Measurements from ENCODE around the gene SPNS2. TPM values are rescaled to one million over a fixed set of nuclear protein-coding genes. Genes with fewer than 3 reads are reported as not detected.

The SPNS2 gene
- total RNA-seq, 1 donor from 2014 or later = 12.2 TPM

GRCh38 chr17:4477255-4477791 lies 21.4 kb upstream of the SPNS2 start:
- no peak for TF ChIP-seq CTCF (IDR thresholded peaks at IDR 0.05; ENCODE audit: unreplicated experiment)
- DNase-seq (ENCODE audit: low spot score in 2 of 2, unreplicated experiment in 2 of 2) = no peak
- Mint-ChIP-seq H3K36me3 (no peaks in the 10 kb centered on the region), H3K4me1 (peaks cover 30% of the 10 kb centered on the region), H3K4me3 (no peak overlapping the region), H3K27me3 (ENCODE audit: low read depth) (no peaks in the 10 kb centered on the region), H3K27ac (no peak overlapping the region), H3K9me3 (no peaks in the 10 kb centered on the region)

DNA sequence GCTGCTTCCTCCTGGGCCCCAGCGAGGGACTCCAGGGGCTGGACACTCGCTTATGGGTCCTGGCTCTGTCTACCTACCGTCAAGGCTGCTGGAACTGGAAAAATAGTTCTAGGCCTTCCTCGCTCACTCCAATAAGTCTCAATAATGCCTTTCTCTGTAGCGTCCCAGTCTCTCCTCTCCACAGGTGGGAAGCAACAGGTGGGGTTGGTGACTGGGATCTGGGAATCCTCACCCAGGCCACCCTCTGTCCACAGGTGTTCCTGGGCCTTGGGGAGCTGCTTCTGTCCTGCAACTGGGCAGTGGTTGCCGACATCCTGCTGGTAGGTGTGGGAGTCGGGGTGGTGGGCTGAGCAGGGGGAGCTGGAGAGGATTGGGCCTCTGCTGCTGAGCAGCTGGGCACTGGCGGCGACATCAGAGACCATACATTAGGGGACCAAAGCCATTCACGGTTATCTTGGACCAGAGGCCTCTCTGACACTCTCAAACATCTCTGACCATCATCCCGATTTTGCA lies 20.3 kb upstream of the SPNS2 start:
- Mint-ChIP-seq H3K27ac (no peak overlapping the region), H3K9me3 (no peaks in the 10 kb centered on the region), H3K4me1 (peaks cover 41% of the 10 kb centered on the region), H3K36me3 (no peaks in the 10 kb centered on the region), H3K4me3 (no peak overlapping the region), H3K27me3 (ENCODE audit: low read depth) (no peaks in the 10 kb centered on the region)
- DNase-seq (ENCODE audit: low spot score in 2 of 2, unreplicated experiment in 2 of 2) = no peak
- TF ChIP-seq CTCF (IDR thresholded peaks at IDR 0.05; ENCODE audit: unreplicated experiment) = no peak

GRCh38 chr17:4479340-4479981 lies 19.2 kb upstream of the SPNS2 start:
- Mint-ChIP-seq H3K27ac (no peak overlapping the region), H3K4me1 (peaks cover 41% of the 10 kb centered on the region), H3K36me3 (no peaks in the 10 kb centered on the region), H3K9me3 (no peaks in the 10 kb centered on the region), H3K4me3 (no peak overlapping the region), H3K27me3 (ENCODE audit: low read depth) (no peaks in the 10 kb centered on the region)
- no peak for DNase-seq (ENCODE audit: low spot score in 2 of 2, unreplicated experiment in 2 of 2)
- no peak for TF ChIP-seq CTCF (IDR thresholded peaks at IDR 0.05; ENCODE audit: unreplicated experiment)

DNA sequence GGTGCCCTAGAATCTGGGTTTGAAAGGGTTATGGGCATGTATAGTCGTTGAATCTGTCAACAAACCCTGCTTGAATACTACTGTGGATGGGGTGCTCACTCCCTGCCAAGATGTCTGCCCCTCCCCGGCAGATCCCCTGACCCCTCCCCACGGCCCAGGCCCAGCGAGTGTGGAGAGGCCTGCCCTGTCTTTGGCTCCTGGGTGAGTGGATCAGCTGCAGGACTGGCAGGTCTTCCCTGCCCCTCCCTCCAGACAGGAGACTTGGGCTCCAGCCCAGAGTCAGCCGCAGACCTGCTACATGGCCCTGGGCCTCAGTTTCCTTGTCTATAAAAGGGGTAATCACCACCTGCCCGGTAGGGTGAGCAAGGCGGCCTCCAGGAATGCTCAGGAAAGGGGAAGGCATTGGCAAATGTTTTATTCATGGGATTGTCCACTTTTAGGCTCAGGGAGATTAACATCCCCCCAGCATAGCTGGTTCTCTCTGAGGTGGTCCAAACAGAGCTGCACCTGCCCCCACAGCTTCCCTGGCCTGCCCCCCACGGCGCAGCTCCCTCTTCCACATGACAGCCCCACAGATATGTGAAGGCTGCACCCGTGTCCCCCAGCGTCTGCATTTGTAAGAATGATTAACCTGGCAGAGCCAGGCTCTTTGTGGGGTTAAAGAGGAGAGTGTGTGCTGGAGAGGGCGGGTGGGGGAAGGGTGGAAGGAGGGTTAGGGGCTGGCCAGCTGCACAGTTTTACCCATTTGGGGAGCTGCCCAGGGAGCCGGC lies 18.5 kb upstream of the SPNS2 start:
- Mint-ChIP-seq H3K9me3 (no peaks in the 10 kb centered on the region), H3K4me1 (peaks cover 36% of the 10 kb centered on the region), H3K36me3 (no peaks in the 10 kb centered on the region), H3K4me3 (no peak overlapping the region), H3K27ac (no peak overlapping the region), H3K27me3 (ENCODE audit: low read depth) (no peaks in the 10 kb centered on the region)
- no peak for DNase-seq (ENCODE audit: low spot score in 2 of 2, unreplicated experiment in 2 of 2)
- TF ChIP-seq CTCF (IDR thresholded peaks at IDR 0.05; ENCODE audit: unreplicated experiment) = no peak

DNA sequence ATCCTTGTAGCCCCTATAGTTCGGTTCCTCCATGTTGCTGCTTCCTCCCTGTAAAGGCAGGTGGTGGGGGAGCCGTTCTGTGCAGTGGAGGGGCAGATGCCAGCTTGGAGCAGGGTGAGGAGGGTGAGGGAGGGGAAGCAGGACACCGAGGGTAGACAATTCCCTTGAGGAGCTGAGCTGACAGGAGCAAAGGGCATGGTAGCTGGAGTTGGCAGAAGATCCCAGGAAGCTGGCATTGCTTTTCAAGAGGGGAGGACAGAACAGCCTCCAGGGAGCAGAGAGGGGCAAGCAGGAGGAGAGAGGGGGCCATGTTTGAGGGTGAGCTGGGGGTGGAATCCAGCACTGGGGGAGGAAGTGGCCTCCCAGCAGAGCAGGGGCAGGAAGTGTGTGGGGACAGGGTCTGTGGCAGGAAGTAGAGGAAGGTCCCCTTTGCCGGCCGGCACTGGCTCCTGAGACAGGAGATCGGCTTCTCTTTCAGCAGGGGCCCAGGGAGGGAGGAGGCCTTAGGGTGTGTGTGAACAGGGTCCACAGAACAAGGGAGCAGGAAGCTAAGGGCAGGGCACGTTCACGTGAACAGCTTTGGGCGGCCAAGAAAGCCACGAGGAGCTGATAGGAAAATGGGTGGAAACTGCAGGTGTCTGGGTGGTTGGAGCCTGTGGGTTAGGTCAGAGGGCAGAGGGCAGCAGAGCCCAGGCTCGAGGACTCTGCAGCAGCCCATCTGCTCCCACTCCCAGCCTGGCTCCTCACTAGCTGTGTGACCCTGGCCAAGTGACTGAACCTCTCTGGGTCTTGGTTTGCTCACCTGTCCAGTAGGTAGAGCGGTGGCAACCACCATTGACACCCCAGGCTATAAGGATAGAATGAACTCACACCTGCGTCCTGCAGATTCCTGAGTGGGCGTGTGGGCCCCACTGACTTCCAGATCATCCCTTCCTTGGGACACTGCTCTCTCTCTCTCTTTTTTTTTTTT lies 17.5 kb upstream of the SPNS2 start:
- H3K9me3 Mint-ChIP-seq = no peaks in the 10 kb centered on the region
- peaks cover 29% of the 10 kb centered on the region for H3K4me1 Mint-ChIP-seq
- no peaks in the 10 kb centered on the region for H3K27me3 Mint-ChIP-seq (ENCODE audit: low read depth)
- DNase-seq (ENCODE audit: low spot score in 2 of 2, unreplicated experiment in 2 of 2) = no peak
- TF ChIP-seq CTCF (IDR thresholded peaks at IDR 0.05; ENCODE audit: unreplicated experiment) = no peak
- no peaks in the 10 kb centered on the region for H3K36me3 Mint-ChIP-seq
- no peak overlapping the region for H3K4me3 Mint-ChIP-seq
- peak overlapping the region; percentile 30 for H3K27ac Mint-ChIP-seq
